Common myeloid progenitor, CD34-positive (primary cell): ENCODE results near the gene WWOX.

Source experiments
- CTCF ChIA-PET: fragments of 350-600 bp; sonication (Branson Sonifier 250); formaldehyde crosslinking; loops from one replicate; lab custom pipeline; 2021; ENCODE audit warnings: antibody characterized with exemption; lab: Charles Lee
- POLR2A ChIA-PET: fragments of 350-600 bp; sonication (Branson Sonifier 250); formaldehyde crosslinking; loops from one replicate; lab custom pipeline; 2021; ENCODE audit warnings: antibody characterized with exemption; lab: Charles Lee
- DNase-seq, 3 donors: peaks; one replicate each; pipeline versions ENCODE4 v3.0.0 to v3.0.0-alpha.2; 2013
- H3K27ac ChIP-seq, 2 experiments: 1 replicate in 1 of 2; 2 replicates in 1 of 2; pipeline ENCODE4 v1.7.0; 2013; ENCODE audit warnings: inconsistent platforms in 2 of 2, low read length in 2 of 2, mild to moderate bottlenecking in 2 of 2, low read depth in 1 of 2, moderate library complexity in 1 of 2; ENCODE audit not compliant: severe bottlenecking in 2 of 2, insufficient read depth in 1 of 2, poor library complexity in 1 of 2
- H3K27me3 ChIP-seq, 5 experiments: replicated peaks in 2 of 5; 1 replicate in 3 of 5; 2 replicates in 2 of 5; pipeline versions ENCODE4 v1.6.1 to v1.7.0; 2013; ENCODE audit warnings: low read length in 4 of 5, mild to moderate bottlenecking in 2 of 5, moderate library complexity in 2 of 5, inconsistent platforms in 1 of 5; ENCODE audit not compliant: insufficient read depth in 5 of 5, control insufficient read depth in 4 of 5
- H3K36me3 ChIP-seq, 4 experiments: 1 replicate in 2 of 4; 2 replicates in 2 of 4; pipeline versions ENCODE4 v1.6.1 to v1.7.0; 2013; ENCODE audit warnings: low read length in 3 of 4, control low read depth in 1 of 4, mild to moderate bottlenecking in 1 of 4; ENCODE audit not compliant: control insufficient read depth in 4 of 4, insufficient read depth in 4 of 4
- H3K4me1 ChIP-seq, 4 experiments: 1 replicate in 3 of 4; 2 replicates in 1 of 4; pipeline versions ENCODE4 v1.6.1 to v1.7.1; 2013; ENCODE audit warnings: low read length in 3 of 4, mild to moderate bottlenecking in 3 of 4, control low read depth in 1 of 4, inconsistent platforms in 1 of 4, moderate library complexity in 1 of 4; ENCODE audit not compliant: control insufficient read depth in 4 of 4, insufficient read depth in 4 of 4; ENCODE audit errors: control extremely low read depth in 1 of 4
- H3K4me3 ChIP-seq, 7 experiments: 1 replicate in 4 of 7; 2 replicates in 3 of 7; pipeline versions ENCODE4 v1.5.1 to v1.7.0; 2013; ENCODE audit warnings: mild to moderate bottlenecking in 7 of 7, low read length in 6 of 7, moderate library complexity in 6 of 7, inconsistent platforms in 2 of 7, low read depth in 2 of 7, control low read depth in 1 of 7; ENCODE audit not compliant: insufficient read depth in 4 of 7, control insufficient read depth in 1 of 7; ENCODE audit errors: extremely low read depth in 1 of 7
- H3K9me3 ChIP-seq, 5 experiments: 1 replicate in 4 of 5; 2 replicates in 1 of 5; pipeline versions ENCODE4 v1.6.1 to v1.7.1; 2013; ENCODE audit warnings: low read length in 4 of 5, mild to moderate bottlenecking in 2 of 5, inconsistent platforms in 1 of 5, low read depth in 1 of 5, moderate library complexity in 1 of 5; ENCODE audit not compliant: control insufficient read depth in 4 of 5, insufficient read depth in 2 of 5; ENCODE audit errors: control extremely low read depth in 1 of 5
- WGBS: methylation state at CpG from one replicate; pipeline ENCODE4 v1.1.5; 2013; ENCODE audit not compliant: insufficient coverage; 5-methylcytosine and 5-hydroxymethylcytosine counted together

Gene WWOX

DNA sequence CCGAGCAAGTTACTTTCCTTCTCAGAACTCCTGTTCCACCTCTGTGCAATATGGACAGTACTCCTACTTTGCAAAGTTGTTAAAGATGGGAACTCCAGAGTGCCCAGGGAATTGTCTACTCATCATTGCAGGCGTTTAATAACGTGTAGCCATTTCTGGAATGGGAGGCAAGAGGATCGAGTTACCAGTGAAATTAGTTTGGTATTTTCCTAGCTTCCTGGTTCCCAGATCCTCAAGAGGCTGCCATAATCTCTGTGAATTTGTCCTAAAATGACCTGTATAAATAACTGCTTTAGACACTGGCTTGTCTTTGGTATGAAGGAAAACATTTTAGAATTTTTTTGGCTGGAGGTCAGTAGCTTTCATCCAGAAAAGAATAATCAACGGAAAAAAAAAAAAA is 27.7 kb downstream of the WWOX start:
- Histone ChIP-seq H3K27me3 (no peaks in the 10 kb centered on the region), H3K4me1 (peaks cover 0 to 3% (median 0%) of the 10 kb centered on the region in 4 experiments), H3K27ac (no peak overlapping the region), H3K36me3 (peaks cover 0 to 19% (median 10%) of the 10 kb centered on the region in 4 experiments), H3K9me3 (peaks cover 0 to 2% (median 0%) of the 10 kb centered on the region in 5 experiments), H3K4me3 (no peak overlapping the region)
- ChIA-PET CTCF (no interaction called here), POLR2A (no interaction called here)
- DNase-seq: no peak
- WGBS: 86% methylated on average over 5 of the region's 5 CpGs

DNA sequence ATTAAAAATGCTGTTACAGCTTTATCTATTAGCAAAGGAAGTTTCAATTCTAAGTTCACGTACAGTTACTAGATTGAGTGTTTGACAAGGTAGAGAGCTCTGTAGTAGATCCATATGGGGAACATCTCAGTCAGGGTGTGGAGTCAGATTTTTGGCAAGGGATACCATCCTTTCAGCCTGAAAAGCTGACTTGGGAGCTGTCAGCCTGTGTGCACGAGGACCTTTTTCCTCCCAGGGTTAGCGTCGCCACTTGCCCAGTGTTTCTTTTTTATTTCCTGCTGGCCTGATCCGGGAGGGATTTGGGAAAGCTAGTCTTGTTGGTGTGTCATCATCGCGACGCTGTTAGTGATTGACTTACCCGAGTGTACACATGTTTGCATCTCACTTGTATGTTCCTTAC is 29.5 kb downstream of the WWOX start:
- WGBS: 98% methylated on average over 4 of the region's 9 CpGs
- DNase-seq: no peak
- no peak overlapping the region for H3K4me3 ChIP-seq
- peaks cover 0 to 19% (median 10%) of the 10 kb centered on the region in 4 experiments for H3K36me3 ChIP-seq
- H3K4me1 ChIP-seq: no peaks in the 10 kb centered on the region
- H3K27me3 ChIP-seq: no peaks in the 10 kb centered on the region
- POLR2A ChIA-PET: no interaction called here
- no peak overlapping the region for H3K27ac ChIP-seq
- CTCF ChIA-PET: interaction anchor here (0.6 kb wide), 1 partner anchor 1993 kb away, joined by 5 read pairs; no protein-coding TSS in a partner anchor
- peaks cover 0 to 2% (median 0%) of the 10 kb centered on the region in 5 experiments for H3K9me3 ChIP-seq

DNA sequence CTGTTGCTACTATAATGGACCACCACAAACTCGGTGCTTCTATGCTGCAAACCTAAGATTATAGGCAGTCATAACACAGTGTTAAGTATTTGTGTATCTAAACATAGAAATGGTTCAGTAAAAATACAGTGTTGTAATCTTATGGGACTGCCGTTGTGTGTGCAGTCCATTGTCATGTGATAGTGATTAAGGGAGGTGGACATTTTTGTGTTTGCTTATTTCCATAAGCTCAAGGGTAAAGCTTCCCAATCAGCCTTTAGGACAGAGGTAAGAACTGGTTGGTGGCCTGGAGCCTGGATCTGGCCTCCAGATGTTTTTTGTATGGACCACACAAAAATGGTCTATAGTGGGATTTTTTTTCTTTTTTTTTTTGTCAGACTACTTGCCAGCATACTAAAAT is 29.9 kb downstream of the WWOX start:
- Histone ChIP-seq H3K4me3 (no peak overlapping the region), H3K27me3 (no peaks in the 10 kb centered on the region), H3K36me3 (peaks cover 0 to 19% (median 11%) of the 10 kb centered on the region in 4 experiments), H3K9me3 (peaks cover 0 to 2% (median 0%) of the 10 kb centered on the region in 5 experiments), H3K4me1 (no peaks in the 10 kb centered on the region), H3K27ac (no peak overlapping the region)
- 89% methylated on average over 1 of the region's 2 CpGs for WGBS
- ChIA-PET POLR2A (no interaction called here), CTCF (no interaction called here)
- DNase-seq: no peak

DNA sequence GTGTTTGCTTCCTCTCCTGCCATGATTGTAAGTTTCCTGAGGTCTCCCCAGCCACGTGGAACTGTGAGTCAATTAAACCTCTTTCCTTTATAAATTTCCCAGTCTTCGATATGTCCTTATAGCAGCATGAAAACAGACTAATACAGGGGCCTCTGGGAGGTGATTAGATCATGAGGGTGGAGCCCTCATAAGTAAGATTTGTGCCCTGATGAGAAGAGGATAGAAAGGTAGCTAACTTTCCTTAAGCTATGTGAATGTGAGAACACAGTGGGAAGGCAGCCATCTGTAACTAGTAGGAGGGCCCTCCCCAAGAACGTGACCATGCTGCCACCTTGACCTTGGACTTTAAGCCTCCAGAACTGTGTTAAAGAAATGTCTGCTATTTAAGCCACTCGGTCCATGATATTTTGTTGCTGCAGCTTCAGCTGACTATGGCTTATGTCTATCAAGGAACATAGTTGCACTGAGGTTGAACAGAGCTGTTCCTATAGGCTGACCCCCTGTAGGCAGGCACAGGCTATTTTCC is 30.7 kb downstream of the WWOX start:
- Histone ChIP-seq H3K27me3 (no peaks in the 10 kb centered on the region), H3K4me3 (no peak overlapping the region), H3K27ac (no peak overlapping the region), H3K9me3 (peaks cover 0 to 2% (median 0%) of the 10 kb centered on the region in 5 experiments), H3K36me3 (peaks cover 0 to 19% (median 10%) of the 10 kb centered on the region in 4 experiments), H3K4me1 (no peaks in the 10 kb centered on the region)
- WGBS: 96% methylated on average over 2 of the region's 4 CpGs
- DNase-seq: no peak
- POLR2A ChIA-PET: no interaction called here
- CTCF ChIA-PET: no interaction called here

DNA sequence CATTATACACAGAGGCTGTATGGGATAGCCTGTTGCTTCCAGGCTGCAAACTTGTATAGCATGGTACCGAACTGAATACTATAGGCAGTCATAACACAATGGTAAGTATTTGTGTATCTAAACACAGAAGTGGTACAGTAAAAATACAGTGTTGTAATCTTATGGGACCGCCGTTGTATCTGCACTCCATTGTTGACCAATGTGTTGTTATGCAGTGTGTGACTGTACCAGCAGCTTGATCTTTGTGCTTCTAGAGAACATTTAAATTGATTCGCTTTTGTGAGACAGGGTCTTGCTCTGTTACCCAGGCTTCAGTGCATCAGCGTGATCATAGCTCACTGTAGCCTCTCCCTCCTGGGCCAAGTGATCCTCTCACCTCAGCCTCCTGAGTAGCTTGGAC is 31.5 kb downstream of the WWOX start:
- no peak for DNase-seq
- no peaks in the 10 kb centered on the region for H3K27me3 ChIP-seq
- H3K4me3 ChIP-seq: no peak overlapping the region
- 80% methylated on average over 5 of the region's 5 CpGs for WGBS
- H3K4me1 ChIP-seq: no peaks in the 10 kb centered on the region
- H3K36me3 ChIP-seq: peaks cover 0 to 19% (median 9%) of the 10 kb centered on the region in 4 experiments
- ChIA-PET CTCF (no interaction called here), POLR2A (no interaction called here)
- H3K27ac ChIP-seq: no peak overlapping the region
- H3K9me3 ChIP-seq: peaks cover 0 to 2% (median 0%) of the 10 kb centered on the region in 5 experiments

DNA sequence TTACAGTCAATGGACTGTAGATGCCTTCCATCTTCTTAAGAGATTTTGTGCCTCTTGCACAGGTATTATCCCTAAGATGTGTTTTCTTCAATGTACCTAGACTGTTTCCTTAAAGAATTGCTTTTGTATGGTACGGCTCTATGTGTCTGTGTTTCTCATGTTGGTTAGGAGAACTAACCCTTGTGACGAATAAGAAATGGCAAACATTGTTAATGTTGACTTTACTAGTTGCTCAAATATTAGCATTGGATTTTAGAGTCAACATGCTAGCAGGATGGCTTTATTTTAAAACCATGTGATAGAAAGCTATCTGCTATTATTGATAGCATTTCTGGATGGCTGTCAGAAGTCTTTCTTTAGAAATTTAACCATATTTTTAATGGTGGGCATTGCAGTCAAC is 34.5 kb downstream of the WWOX start:
- Histone ChIP-seq H3K27ac (no peak overlapping the region), H3K4me1 (no peaks in the 10 kb centered on the region), H3K9me3 (peaks cover 0 to 2% (median 0%) of the 10 kb centered on the region in 5 experiments), H3K27me3 (no peaks in the 10 kb centered on the region), H3K36me3 (peaks cover 0 to 12% (median 7%) of the 10 kb centered on the region in 4 experiments), H3K4me3 (no peak overlapping the region)
- CTCF ChIA-PET: interaction anchor here (0.6 to 1.8 kb wide), 2 partner anchors 9 to 10 kb away, joined by 3 to 6 read pairs; no protein-coding TSS in a partner anchor
- no peak for DNase-seq
- WGBS: 100% methylated on average over 2 of the region's 2 CpGs
- POLR2A ChIA-PET: no interaction called here

DNA sequence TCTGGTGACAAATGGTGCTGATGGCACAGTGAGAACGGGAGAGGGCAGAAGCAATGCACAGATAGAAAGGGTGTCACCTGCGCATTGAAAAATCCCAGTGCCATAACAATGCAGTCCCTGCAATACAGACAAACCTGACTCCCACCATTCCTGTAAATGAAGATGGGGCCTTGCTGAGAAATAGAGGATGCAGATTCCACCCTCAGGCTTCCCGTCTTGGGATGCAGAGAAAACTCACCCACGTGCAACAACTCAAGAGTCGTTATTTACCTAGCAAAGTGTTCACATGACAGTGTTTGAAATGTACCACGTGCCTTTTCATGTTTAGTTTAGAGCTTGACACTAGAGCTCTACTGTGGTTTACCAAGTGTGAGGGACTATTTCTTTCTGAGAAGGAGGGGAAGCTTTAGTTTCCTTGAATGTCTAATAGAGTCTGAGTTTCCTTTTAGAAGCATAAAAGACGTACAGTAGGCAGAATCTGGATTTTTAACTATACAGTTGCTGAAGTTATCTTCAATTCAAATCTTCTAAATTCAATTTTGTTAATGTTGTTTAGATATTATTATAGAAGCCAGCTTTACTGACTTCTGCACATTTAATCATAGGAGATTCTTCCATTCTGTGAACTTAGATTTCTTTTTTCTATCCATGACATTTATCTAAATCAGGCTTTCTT is 35.6 kb downstream of the WWOX start:
- peaks cover 0 to 5% (median 0%) of the 10 kb centered on the region in 5 experiments for H3K9me3 ChIP-seq
- H3K36me3 ChIP-seq: peaks cover 0 to 10% (median 6%) of the 10 kb centered on the region in 4 experiments
- no peak overlapping the region for H3K4me3 ChIP-seq
- H3K27me3 ChIP-seq: no peaks in the 10 kb centered on the region
- H3K27ac ChIP-seq: no peak overlapping the region
- POLR2A ChIA-PET: no interaction called here
- DNase-seq: no peak
- no peaks in the 10 kb centered on the region for H3K4me1 ChIP-seq
- 59% methylated on average over 5 of the region's 7 CpGs for WGBS
- CTCF ChIA-PET: no interaction called here
